HG03342 (cell line): ENCODE data around the gene ZNHIT2.
A peak's percentile ranks its signal among the peaks of the same experiment; 100 is the strongest.

ENCODE experiments used
- ATAC-seq: cut with Tn5 transposase; IDR thresholded peaks from one replicate; pipeline ENCODE4 v1.9.1; 2021; ENCODE audit warnings: mild to moderate bottlenecking, moderate library complexity; ENCODE audit not compliant: unreplicated experiment

ZNHIT2 gene

GRCh38 chr11:65107751-65108468, 9.6 kb downstream of the ZNHIT2 start:
- ATAC-seq = no peak

DNA sequence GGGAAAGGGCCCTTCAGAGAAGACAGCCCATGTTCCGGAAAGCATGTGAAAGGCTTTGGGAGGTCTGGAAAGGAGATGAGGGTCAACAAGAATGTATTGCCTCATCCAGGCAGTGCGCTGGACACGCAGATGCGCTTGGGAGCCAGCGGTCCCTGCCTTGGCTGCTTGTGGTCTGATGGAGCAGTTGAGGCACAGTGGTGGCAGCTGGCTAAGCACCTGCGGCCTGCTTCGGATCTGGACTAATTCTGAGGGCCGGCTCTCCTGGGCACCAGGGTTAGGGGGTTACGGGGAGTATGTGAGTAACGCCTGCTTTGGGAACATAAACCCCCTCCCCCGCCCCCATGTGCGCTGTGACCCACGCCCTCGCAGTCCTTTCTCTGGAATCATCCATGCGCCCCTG, 10.4 kb downstream of the ZNHIT2 start:
- no peak for ATAC-seq

GRCh38 chr11:65104628-65105027, 12.9 kb downstream of the ZNHIT2 start:
- no peak for ATAC-seq

GRCh38 chr11:65103476-65103875, 14.0 kb downstream of the ZNHIT2 start:
- no peak for ATAC-seq

GRCh38 chr11:65102142-65103095, 15.1 kb downstream of the ZNHIT2 start:
- no peak for ATAC-seq

DNA sequence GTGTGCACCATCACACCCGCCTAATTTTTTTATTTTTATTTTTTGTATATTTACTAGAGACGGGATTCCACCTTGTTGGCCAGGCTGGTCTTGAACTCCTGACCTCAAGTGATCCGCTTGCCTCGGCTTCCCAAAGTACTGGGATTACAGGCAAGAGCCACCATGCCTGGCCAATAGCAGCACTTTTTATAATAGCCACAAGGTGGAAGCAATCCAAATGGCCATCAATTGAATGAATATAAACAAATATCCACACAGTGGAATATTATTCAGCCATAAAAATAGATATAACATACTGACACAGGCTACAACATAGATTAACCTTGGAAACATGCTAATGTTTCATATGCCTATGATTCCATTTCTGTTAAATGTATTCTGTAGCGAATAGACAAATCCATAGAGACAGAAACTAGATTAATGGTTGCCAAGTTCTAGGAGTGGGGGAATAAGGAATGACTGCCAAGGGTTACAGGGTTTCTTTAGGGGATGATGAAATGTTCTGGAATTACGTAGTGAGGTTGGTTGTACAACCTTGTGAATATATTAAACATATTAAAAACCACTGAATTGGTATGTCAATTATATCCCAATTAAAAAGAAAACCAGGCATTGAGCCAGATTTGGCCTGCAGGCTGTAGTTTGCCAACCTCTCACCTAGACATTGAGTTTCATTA, 16.7 kb downstream of the ZNHIT2 start:
- ATAC-seq = no peak

DNA sequence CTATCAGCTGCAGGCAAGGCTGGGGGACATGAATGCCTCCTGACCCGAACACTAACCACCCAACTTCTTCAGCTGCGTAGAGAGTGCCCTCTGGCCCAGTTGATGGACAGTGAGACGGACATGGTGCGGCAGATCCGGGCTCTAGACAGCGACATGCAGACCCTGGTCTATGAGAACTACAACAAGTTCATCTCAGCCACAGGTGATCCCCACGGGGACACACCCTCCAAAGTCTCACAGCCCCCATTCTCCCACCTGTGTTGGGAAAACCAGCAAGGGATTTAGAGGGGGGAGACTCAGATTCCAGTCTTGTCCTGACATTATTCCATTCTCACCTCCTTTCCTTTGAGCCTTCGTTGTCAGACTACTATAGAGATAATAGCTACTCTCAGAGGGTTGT, 20.6 kb downstream of the ZNHIT2 start:
- ATAC-seq = no peak

DNA sequence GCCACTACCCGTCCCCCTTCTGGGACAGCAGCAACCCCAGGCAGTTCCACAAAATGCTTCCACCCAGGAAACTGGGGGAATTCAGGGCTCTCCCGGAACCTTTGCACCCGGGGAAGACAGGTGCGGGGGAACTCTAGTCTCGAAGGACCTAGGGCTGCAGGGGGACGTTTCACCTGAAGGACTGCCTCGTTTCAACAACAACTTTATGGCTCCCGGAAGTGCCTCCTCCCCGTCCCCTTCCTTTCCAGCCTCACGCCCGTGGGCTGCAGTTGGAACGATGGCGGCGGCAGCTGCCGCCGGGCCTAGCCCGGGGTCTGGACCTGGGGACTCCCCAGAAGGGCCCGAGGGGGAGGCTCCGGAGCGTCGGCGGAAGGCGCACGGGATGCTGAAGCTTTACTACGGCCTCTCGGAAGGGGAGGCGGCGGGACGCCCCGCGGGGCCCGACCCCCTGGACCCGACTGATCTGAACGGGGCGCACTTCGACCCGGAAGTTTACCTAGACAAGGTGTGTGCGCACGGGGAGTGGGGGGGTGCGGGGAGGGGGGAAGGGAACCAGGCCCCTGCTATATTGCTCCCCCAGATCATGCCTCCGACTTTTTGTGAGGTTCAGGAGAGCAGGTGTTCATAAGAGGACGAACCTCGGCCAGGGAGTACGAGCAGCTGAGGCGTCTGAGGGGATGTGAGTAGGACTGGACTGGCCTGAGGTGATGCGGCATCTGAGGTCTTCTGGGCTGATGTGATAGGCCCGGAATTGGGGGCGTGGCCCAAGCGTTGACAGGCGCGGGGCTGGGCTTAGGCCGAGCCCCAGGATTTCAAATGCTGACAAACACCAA, 21.3 kb downstream of the ZNHIT2 start, which contains the start of gene VPS51:
Gene VPS51, plus strand, starts transcription at position 241 of the 833 bp plus-strand sequence. Its CDS starts 37 bp downstream, at position 278.
- ATAC-seq = peak; percentile 85

DNA sequence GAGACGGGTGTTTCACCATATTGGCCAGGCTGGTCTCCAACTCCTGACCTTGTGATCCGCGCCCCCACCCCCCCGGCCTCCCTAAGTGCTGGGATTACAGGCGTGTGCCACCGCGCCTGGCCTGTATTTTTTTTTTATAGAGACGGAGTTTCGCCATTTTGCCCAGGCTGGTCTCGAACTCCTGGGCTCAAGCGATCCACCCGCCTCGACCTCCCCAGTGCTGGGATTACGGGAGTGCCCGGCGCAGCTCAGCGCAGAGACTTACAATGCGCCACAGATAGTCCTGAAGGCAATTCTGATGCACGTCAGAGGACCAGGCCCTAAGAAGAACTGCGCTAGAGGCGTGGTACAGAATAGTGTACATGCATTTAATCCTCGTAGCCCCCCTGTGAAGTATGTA, 22.1 kb downstream of the ZNHIT2 start:
- no peak for ATAC-seq

GRCh38 chr11:65090628-65091027, 26.9 kb downstream of the ZNHIT2 start:
- ATAC-seq = no peak

- no peak for ATAC-seq
These were observed 27.9 kb downstream of the ZNHIT2 start for GRCh38 chr11:65089621-65090020.

DNA sequence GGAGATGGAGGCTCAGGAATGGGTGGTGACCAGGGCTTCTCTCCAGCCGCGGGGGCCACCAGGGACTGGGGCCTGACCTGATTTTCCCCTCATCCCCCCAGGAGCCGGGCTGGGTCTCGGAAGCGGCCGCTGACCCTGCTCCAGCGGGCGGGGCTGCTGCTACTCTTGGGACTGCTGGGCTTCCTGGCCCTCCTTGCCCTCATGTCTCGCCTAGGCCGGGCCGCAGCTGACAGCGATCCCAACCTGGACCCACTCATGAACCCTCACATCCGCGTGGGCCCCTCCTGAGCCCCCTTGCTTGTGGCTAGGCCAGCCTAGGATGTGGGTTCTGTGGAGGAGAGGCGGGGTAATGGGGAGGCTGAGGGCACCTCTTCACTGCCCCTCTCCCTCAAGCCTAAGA, 29.7 kb downstream of the ZNHIT2 start:
- no peak for ATAC-seq

- ATAC-seq = no peak
These were observed 30.3 kb downstream of the ZNHIT2 start for GRCh38 chr11:65087216-65087615.

GRCh38 chr11:65086809-65087208, 30.7 kb downstream of the ZNHIT2 start:
- no peak for ATAC-seq

DNA sequence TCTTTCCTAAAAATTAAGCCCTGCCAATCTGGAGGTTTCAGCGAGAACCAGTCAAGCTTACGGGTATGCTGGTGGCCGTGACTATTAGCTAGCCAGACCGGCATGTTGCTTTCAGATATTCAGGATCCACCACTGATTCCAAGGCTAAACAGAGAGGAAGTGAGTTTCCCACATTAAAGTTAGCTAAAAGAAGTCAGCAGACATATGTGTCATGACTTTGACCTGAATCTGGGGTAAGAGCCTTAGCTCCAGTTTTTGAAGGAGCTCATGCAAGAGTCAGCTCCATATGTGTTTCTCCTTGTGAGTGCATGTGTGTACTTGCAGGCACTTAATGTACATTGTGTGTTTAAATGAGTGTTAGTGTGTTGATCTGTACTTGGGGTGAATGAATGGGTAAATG, 32.1 kb downstream of the ZNHIT2 start:
- no peak for ATAC-seq

DNA sequence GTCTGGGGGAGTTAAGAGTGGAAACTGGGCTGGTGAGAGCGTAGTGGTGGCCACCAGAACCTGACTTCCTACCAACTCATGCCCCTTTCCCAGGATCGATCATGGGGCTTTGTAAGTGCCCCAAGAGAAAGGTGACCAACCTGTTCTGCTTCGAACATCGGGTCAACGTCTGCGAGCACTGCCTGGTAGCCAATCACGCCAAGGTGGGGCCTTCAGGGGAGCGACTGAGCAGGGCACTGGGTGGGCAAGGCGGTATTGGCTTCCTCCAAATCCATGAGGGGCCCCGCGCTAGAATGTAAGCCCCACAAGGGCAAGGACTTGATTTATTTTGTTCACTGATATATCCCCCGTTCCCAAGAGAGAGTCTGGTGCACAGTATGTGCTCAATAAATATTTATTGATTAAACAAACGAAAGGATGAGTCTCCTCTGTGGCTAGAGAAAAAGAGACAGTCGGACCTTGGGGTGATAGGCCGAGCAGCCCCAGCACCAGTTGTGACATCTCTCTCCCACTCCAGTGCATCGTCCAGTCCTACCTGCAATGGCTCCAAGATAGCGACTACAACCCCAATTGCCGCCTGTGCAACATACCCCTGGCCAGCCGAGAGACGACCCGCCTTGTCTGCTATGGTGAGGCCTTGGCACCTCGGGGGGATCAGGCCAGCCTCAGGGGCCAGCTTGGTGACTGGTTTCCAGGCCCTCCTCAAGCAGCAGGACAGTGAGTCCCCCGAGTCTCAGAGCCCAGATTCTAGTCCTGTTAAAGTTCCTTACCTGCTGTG, 32.7 kb downstream of the ZNHIT2 start:
- no peak for ATAC-seq

GRCh38 chr11:65083834-65084597, 33.5 kb downstream of the ZNHIT2 start, which contains the start of the genes CDCA5 and ZFPL1:
TSS of gene CDCA5 (minus strand) at chr11:65084040. CDS start at chr11:65083978, 62 bp downstream.
TSS of gene ZFPL1 (plus strand) at chr11:65084222. CDS start at chr11:65084699, 477 bp downstream.
- peak; percentile 78 for ATAC-seq

DNA sequence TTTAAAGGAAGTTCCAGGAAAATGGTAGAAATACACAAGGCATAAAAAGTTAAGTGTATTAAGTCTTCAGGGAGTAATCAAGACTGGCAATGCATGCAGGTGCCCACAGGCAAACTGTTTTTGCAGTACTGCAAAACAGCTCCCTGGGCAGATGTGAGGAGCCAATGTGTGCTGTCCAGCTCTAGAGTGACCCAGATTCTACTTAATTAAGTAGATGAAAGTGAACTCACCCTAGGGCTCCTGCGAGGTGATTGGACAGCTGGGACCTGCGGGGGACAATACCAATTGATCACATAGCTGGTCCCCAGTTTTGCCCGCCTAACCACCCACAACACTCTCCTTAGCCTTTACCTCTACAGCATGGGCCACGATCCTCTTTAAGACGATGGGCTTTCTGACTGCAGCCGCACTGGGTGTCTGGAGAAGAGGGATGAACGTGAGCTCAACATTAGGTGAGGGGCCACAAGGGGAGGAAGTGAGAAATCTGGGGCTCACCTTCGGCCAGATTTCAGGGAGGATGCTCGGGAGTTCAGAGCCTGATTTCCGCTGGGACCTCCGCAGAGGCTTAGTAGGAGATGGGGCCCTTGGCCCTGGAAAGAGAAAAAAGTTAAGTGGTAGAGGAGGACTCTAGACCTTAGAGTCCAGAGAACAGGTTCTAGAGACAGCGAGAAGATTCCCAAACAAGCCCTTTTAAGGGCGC, 34.2 kb downstream of the ZNHIT2 start:
- peak; percentile 18 for ATAC-seq
